Thyroid gland (tissue), 4 donors: Measurements from ENCODE around the gene MKNK2. TPM values are rescaled to one million over a fixed set of nuclear protein-coding genes. Genes with fewer than 3 reads are reported as not detected.

ENCODE experiments used
- DNase-seq, 2 donors: peaks; one replicate each; pipeline ENCODE4 v3.0.0-alpha.2; 2019
- H3K27ac ChIP-seq, 3 donors: fragments of 200-600 bp; sonication (generic); 1 replicate in 2 of 3; 2 replicates in 1 of 3; pipeline ENCODE4 v1.5.1; 2016 to 2019; ENCODE audit warnings: mild to moderate bottlenecking in 1 of 3, moderate library complexity in 1 of 3
- H3K27me3 ChIP-seq: fragments of 200-600 bp; sonication (generic); one replicate; pipeline ENCODE4 v1.5.1; 2019
- H3K36me3 ChIP-seq, 2 donors: fragments of 200-600 bp; sonication (generic); one replicate each; pipeline ENCODE4 v1.5.1; 2016 to 2019
- H3K4me1 ChIP-seq, 2 donors: fragments of 200-600 bp; sonication (generic); one replicate each; pipeline ENCODE4 v1.5.1; 2017 to 2019
- H3K4me3 ChIP-seq, 3 donors: fragments of 200-600 bp; sonication (generic); replicated peaks in 1 of 3; 1 replicate in 2 of 3; 2 replicates in 1 of 3; pipeline ENCODE4 v1.5.1; 2016; ENCODE audit warnings: mild to moderate bottlenecking in 1 of 3
- H3K9me3 ChIP-seq: fragments of 200-600 bp; sonication (generic); one replicate; pipeline ENCODE4 v1.5.1; 2017
- POLR2A ChIP-seq, 2 donors: fragments of 450-650 bp; IDR thresholded peaks; one replicate each; pipeline ENCODE4 v1.6.1; 2017; ENCODE audit warnings: antibody characterized with exemption in 2 of 2, mild to moderate bottlenecking in 2 of 2, moderate library complexity in 1 of 2
- WGBS, 2 donors: methylation state at CpG; one replicate each; pipeline ENCODE4 v1.1.5; 2017; 5-methylcytosine and 5-hydroxymethylcytosine counted together
- intact Hi-C: fragments of 100-400 bp; cut with DNase I; formaldehyde crosslinking; loops from one replicate; pipeline ENCODE4 v1.15.1; 2023
- total RNA-seq, 4 donors: library from RNA; depleted of rRNA; stranded (reverse); fragments of >200 nt; gene quantifications; one replicate each; pipeline ENCODE4 v1.2.3, GENCODE V29; 2016
- TF ChIP-seq, protein P1 (sequence below), 6 experiments: fragments of 200-600 bp in 3 of 6; fragments of 450-650 bp in 3 of 6; sonication (generic) in 3 of 6; IDR thresholded peaks; one replicate each; pipeline ENCODE4 v1.5.1; 2016 to 2019; ENCODE audit warnings: antibody characterized with exemption in 6 of 6, mild to moderate bottlenecking in 2 of 6, inconsistent platforms in 1 of 6, moderate library complexity in 1 of 6

MKNK2 gene
- total RNA-seq, 4 donors from 2014 or later: 106 to 161 (median 123) TPM

DNA sequence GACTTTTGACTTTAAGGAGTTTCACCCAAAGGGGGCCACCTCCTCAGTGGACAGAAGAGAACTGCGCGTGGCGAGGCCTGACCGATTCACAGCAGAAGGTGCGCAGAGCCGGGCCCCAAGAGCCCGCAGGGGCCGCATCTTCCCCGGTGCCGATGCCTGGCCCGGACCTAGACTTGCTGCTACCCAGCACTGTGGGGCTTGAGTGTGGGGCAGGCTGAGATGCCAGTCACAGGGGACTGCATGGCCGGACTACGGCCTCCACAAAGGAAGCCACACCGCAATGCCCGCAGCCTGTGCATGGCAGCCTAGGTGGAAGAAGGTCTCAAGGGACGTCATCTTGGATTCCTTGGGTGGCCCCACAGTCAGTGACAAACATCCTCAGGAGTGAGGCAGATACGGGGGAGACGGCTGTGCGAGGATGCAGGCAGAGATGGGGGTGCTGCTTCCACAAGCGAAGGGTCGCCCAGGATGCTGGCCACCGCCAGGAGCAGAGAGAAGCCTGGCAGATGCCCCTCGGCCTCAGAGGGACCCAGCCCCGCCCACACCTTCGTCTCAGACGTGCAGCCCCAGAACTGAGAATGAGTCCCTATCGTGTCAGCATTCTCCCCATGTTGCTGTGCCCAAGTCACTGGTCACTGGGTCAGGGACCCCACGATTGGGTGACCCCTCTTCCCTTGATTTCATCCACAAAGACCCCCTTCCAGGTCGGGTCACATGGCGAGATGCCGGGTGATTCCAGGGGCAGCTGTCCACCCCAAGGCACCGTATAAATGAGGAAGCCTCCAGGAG lies 28.2 kb upstream of the MKNK2 start:
- Histone ChIP-seq H3K9me3 (no peaks in the 10 kb centered on the region), H3K4me3 (no peak overlapping the region), H3K4me1 (no peaks in the 10 kb centered on the region), H3K27ac (no peak overlapping the region), H3K27me3 (no peaks in the 10 kb centered on the region), H3K36me3 (peaks cover 29 to 35% of the 10 kb centered on the region in 2 donors)
- WGBS, 2 donors: 96% methylated on average over 27 to 31 of the region's 32 CpGs
- no peak for TF ChIP-seq POLR2A (IDR thresholded peaks at IDR 0.05)
- TF ChIP-seq, protein P1, sequence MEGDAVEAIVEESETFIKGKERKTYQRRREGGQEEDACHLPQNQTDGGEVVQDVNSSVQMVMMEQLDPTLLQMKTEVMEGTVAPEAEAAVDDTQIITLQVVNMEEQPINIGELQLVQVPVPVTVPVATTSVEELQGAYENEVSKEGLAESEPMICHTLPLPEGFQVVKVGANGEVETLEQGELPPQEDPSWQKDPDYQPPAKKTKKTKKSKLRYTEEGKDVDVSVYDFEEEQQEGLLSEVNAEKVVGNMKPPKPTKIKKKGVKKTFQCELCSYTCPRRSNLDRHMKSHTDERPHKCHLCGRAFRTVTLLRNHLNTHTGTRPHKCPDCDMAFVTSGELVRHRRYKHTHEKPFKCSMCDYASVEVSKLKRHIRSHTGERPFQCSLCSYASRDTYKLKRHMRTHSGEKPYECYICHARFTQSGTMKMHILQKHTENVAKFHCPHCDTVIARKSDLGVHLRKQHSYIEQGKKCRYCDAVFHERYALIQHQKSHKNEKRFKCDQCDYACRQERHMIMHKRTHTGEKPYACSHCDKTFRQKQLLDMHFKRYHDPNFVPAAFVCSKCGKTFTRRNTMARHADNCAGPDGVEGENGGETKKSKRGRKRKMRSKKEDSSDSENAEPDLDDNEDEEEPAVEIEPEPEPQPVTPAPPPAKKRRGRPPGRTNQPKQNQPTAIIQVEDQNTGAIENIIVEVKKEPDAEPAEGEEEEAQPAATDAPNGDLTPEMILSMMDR (IDR thresholded peaks at IDR 0.05): no peak
- DNase-seq: no peak
- intact Hi-C loops: no loop called here

DNA sequence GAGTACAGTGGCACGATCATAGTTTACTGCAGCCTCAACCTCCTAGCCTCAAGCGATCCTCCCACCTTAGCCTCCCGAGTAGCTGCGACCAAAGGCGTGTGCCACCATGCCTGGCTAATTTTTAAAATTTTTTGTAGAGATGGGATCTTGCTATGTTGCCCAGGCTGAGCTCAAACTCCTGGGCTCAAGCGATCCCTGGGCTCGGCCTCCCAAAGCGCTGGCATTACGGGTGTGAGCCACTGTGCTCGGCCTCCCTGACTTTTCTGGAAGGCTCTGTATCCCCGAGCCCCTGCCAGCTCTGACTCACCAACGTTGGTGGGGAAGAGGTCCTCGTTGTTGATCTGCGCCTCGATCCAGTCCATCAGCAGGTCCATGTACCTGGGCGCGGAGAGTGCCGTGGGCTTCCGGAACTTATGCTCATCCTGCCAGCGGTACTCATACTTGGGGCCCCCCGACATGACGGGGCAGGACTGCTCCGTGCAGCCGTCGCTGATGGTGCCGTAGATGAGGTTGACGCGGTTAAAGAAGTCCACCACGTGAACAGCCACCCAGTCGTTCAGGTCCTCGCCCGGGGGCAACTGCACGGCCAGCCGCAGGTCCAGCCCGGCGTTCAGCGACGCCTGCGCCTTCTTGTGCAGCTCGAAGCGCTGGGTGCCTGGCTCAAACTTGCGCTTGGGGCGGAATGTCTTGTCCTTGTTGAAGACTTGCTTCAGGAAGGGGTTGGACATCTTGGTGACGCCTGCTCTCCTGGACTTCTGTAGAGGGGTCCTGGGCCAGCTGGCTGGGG lies 27.0 kb upstream of the MKNK2 start:
- peaks cover 33 to 42% of the 10 kb centered on the region in 2 donors for H3K36me3 ChIP-seq

DNA sequence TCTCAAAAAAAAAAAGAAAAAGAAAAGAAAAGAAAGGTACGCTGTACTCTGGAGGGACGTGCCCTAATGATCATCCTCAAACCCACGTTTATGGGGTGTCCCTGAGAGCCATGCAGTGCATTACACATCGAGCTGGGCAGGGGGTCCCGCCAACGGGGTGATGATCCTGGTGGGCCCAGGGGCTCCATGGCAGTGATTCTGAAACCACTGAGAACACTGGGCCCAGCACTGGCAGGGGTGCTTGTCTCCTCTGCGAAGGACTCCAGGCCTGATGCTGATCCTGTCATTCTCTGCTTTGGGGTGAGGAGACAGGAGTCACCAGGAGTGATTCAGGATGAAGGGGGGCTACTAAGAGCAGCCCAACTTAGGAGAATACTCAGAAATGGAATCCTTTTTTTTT lies 26.4 kb upstream of the MKNK2 start:
- TF ChIP-seq, protein P1 (IDR thresholded peaks at IDR 0.05): no peak
- TF ChIP-seq POLR2A (IDR thresholded peaks at IDR 0.05): no peak
- H3K27me3 ChIP-seq: no peaks in the 10 kb centered on the region
- no peak overlapping the region for H3K4me3 ChIP-seq
- 95% methylated on average over 7 of the region's 7 CpGs for WGBS, 2 donors
- DNase-seq: no peak
- intact Hi-C loops: no loop called here
- H3K4me1 ChIP-seq: no peaks in the 10 kb centered on the region
- no peaks in the 10 kb centered on the region for H3K9me3 ChIP-seq
- H3K27ac ChIP-seq: no peak overlapping the region
- peaks cover 39 to 49% of the 10 kb centered on the region in 2 donors for H3K36me3 ChIP-seq

More for the DNA sequence above, 27.0 kb upstream of the MKNK2 start:
- H3K4me3 ChIP-seq: no peak overlapping the region
- no peak for TF ChIP-seq POLR2A (IDR thresholded peaks at IDR 0.05)
- TF ChIP-seq, protein P1 (IDR thresholded peaks at IDR 0.05): no peak
- no peaks in the 10 kb centered on the region for H3K27me3 ChIP-seq
- WGBS, 2 donors: 96 to 97% methylated on average over 39 to 43 of the region's 44 CpGs
- no peaks in the 10 kb centered on the region for H3K9me3 ChIP-seq
- no peaks in the 10 kb centered on the region for H3K4me1 ChIP-seq
- intact Hi-C loops: no loop called here
- DNase-seq: no peak
- H3K27ac ChIP-seq: no peak overlapping the region

DNA sequence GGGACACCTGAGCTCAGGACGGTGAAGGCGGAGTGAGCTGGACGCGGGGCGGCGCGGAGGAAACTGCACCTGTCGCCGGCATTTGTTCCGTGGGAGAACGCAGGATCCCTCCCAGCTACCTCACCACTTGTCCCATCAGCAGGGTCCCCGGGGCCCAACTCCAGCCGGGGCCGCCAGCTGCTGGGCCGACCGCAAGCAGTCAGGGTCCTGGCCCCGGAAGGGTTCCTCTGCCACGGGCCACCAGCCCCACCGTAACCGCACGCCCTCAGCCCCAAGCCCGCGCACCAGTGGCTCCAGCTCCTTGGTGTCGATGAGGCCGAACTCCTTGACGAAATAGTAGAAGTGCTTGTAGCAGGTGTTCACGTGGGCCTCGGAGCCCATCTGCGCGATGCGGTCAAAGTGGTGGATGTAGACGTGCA lies 25.5 kb upstream of the MKNK2 start:
- peaks cover 43 to 57% of the 10 kb centered on the region in 2 donors for H3K36me3 ChIP-seq
- 95 to 96% methylated on average over 23 to 31 of the region's 32 CpGs for WGBS, 2 donors
- intact Hi-C loops: no loop called here
- H3K4me1 ChIP-seq: no peaks in the 10 kb centered on the region
- no peaks in the 10 kb centered on the region for H3K27me3 ChIP-seq
- no peak for DNase-seq
- no peak overlapping the region for H3K4me3 ChIP-seq
- H3K9me3 ChIP-seq: no peaks in the 10 kb centered on the region
- TF ChIP-seq POLR2A (IDR thresholded peaks at IDR 0.05): no peak
- TF ChIP-seq, protein P1 (IDR thresholded peaks at IDR 0.05): no peak
- H3K27ac ChIP-seq: no peak overlapping the region
